ENCODE results near the gene LYST. TPM values are rescaled to one million over a fixed set of nuclear protein-coding genes. Genes with fewer than 3 reads are reported as not detected.

The LYST gene
- total and polyA plus RNA-seq, 2 of the 4 experiments (the other 2 are of a cell fraction), result 2.2 to 7.2 TPM

- intact Hi-C loops (cut with micrococcal nuclease), result no loop called here
- no peak overlapping the region for H3K14ac ChIP-seq (replicated peaks; ENCODE audit: low read depth, low read length)
- H2BK5ac ChIP-seq (ENCODE audit: low read depth, low read length, poor library complexity, severe bottlenecking), result no peak overlapping the region
- dilution Hi-C loops (cut with HindIII; ENCODE audit: low sequenced_read_pairs, unreplicated experiment), result no loop called here
- POLR2A ChIA-PET (ENCODE audit: unreplicated experiment), result no interaction called here
- DNase-seq, result no peak
- H4K5ac ChIP-seq (ENCODE audit: low read depth, low read length), result no peak overlapping the region
- H3K27me3 ChIP-seq (ENCODE audit: control insufficient read depth, insufficient read depth, low read length), result peaks cover 11% of the 10 kb centered on the region
- no peak overlapping the region for H3K27ac ChIP-seq (ENCODE audit: insufficient read depth, low read length)
- ATAC-seq (ENCODE audit: low read depth), result no peak
- no peak overlapping the region for H2AK5ac ChIP-seq (ENCODE audit: low read depth, low read length)
- no peak for TF ChIP-seq RAD21 (IDR thresholded peaks at IDR 0.05; ENCODE audit: low read length)
- no peak for TF ChIP-seq CTCF (conservative IDR thresholded peaks at IDR 0.05; ENCODE audit: low read depth, low read length)
- no peak for TF ChIP-seq ELK1 (IDR thresholded peaks at IDR 0.05; ENCODE audit: borderline replicate concordance, low read depth, low read length)
- TF ChIP-seq MAZ (IDR thresholded peaks at IDR 0.05; ENCODE audit: borderline replicate concordance, low read depth, low read length), result no peak
- TF ChIP-seq POLR2A (IDR thresholded peaks at IDR 0.05; ENCODE audit: low read depth, low read length), result no peak
- TF ChIP-seq CEBPB (IDR thresholded peaks at IDR 0.05; ENCODE audit: low read depth, low read length), result no peak
- TF ChIP-seq RCOR1 (IDR thresholded peaks at IDR 0.05; ENCODE audit: insufficient replicate concordance, low read length), result no peak
- TF ChIP-seq RFX5 (IDR thresholded peaks at IDR 0.05; ENCODE audit: low read depth, low read length), result no peak
- TF ChIP-seq CHD1 (IDR thresholded peaks at IDR 0.05; ENCODE audit: low read depth, low read length), result no peak
- TF ChIP-seq SMC3 (IDR thresholded peaks at IDR 0.05; ENCODE audit: low read depth, low read length), result no peak
- TF ChIP-seq USF2 (IDR thresholded peaks at IDR 0.05; ENCODE audit: low read depth, low read length), result no peak
- no peak for TF ChIP-seq FOS (IDR thresholded peaks at IDR 0.05; ENCODE audit: low read depth, low read length)
- TF ChIP-seq MXI1 (IDR thresholded peaks at IDR 0.05; ENCODE audit: borderline replicate concordance, low read depth, low read length), result no peak
- no peak for TF ChIP-seq BHLHE40 (IDR thresholded peaks at IDR 0.05; ENCODE audit: low read depth, low read length)
- TF ChIP-seq MAFK (IDR thresholded peaks at IDR 0.05; ENCODE audit: low read depth, low read length), result no peak
- TF ChIP-seq NFE2L2 (IDR thresholded peaks at IDR 0.05; ENCODE audit: low read depth, low read length), result no peak
- peaks cover 10% of the 10 kb centered on the region for H3K9me1 ChIP-seq (ENCODE audit: insufficient read depth, low read length)
- no peak overlapping the region for H3K23ac ChIP-seq (ENCODE audit: low read depth, low read length)
- H4K91ac ChIP-seq (ENCODE audit: insufficient read depth, low read depth, low read length), result no peak overlapping the region
- no peaks in the 10 kb centered on the region for H3K79me1 ChIP-seq (ENCODE audit: low read depth in 1 of 2, low read length in 2 of 2)
- peaks cover 22% of the 10 kb centered on the region for H3K4me1 ChIP-seq (ENCODE audit: control insufficient read depth, insufficient read depth, low read length)
- H3K4me3 ChIP-seq (ENCODE audit: insufficient read depth, low read depth, low read length), result no peak overlapping the region
- CTCF ChIA-PET, result interaction anchor here (1.0 kb wide), 1 partner anchor 65 kb away, joined by 4 read pairs; no protein-coding TSS in a partner anchor
- no peak overlapping the region for H2BK120ac ChIP-seq (ENCODE audit: low read depth, low read length)
- no peak overlapping the region for H2BK15ac ChIP-seq (ENCODE audit: low read depth, low read length)
- in situ Hi-C loops (cut with MboI; ENCODE audit: low sequenced_read_pairs), result no loop called here
- no peak overlapping the region for H3K4ac ChIP-seq (ENCODE audit: low read depth, low read length)
- no TSS peak for BruUV-seq (replicated peaks)
- H3K36me3 ChIP-seq (ENCODE audit: control insufficient read depth, insufficient read depth, low read length), result no peaks in the 10 kb centered on the region
- no peak overlapping the region for H2AFZ ChIP-seq (replicated peaks; ENCODE audit: low read length, poor library complexity)
- H3K4me2 ChIP-seq (ENCODE audit: low read depth, low read length), result no peak overlapping the region
- WGBS, 2 experiments (ENCODE audit: extremely low coverage in 2 of 2, insufficient read length in 1 of 2), result 83% methylated on average over 2 of the region's 5 CpGs; no CpG with 5 or more reads in 1 of the 2 experiments
- H4K20me1 ChIP-seq (ENCODE audit: insufficient read depth, low read length), result peaks cover 2% of the 10 kb centered on the region; the same call in 1 of the 2 replicates
- no peak overlapping the region for H3K18ac ChIP-seq (ENCODE audit: low read depth, low read length)
- no peak overlapping the region for H3K56ac ChIP-seq (ENCODE audit: extremely low read depth, insufficient read depth, low read length)
- H4K8ac ChIP-seq (ENCODE audit: low read depth in 2 of 2, low read length in 2 of 2), result no peak overlapping the region
- H3K9ac ChIP-seq (ENCODE audit: low read depth, low read length), result no peak overlapping the region
- no peak overlapping the region for H2BK20ac ChIP-seq (ENCODE audit: low read depth, low read length)
- no peaks in the 10 kb centered on the region for H3K9me3 ChIP-seq (ENCODE audit: control insufficient read depth, insufficient read depth, low read length)
- no peak overlapping the region for H2AK9ac ChIP-seq (replicated peaks; ENCODE audit: low read depth, low read length, poor library complexity)
Measured at GRCh38 chr1:235906436-235906835, 39.7 kb upstream of the LYST start.

All from IMR-90 (cell line).